A549 (cell line): ENCODE data around the gene CDK4. TPM values are rescaled to one million over a fixed set of nuclear protein-coding genes. Genes with fewer than 3 reads are reported as not detected.

Experiments
- ATAC-seq, 2 experiments: fragments of 200-7000 bp in 1 of 2; fragments of >200 bp in 1 of 2; cut with Nextera tagmentation in 1 of 2; cut with Tn5 transposase in 1 of 2; 3 replicates each; pipeline versions ENCODE4 v1.8.0 to v1.9.1; 2018 to 2020; ENCODE audit warnings: mild to moderate bottlenecking in 1 of 2, moderate library complexity in 1 of 2
- CTCF ChIA-PET: fragments of 300-600 bp; sonication (Branson Sonifier 250); formaldehyde crosslinking; extraction: SDS; loops from one replicate; lab custom pipeline; 2021; ENCODE audit warnings: antibody characterized with exemption, inconsistent platforms; lab: Yijun Ruan, JAX
- POLR2A ChIA-PET: fragments of 350-600 bp; formaldehyde crosslinking; extraction: SDS; loops from one replicate; lab custom pipeline; 2021; ENCODE audit warnings: antibody characterized with exemption, inconsistent platforms; lab: Yijun Ruan, JAX
- DNase-seq, 2 experiments: peaks; one replicate each; pipeline versions ENCODE4 v3.0.0 to v3.0.0-alpha.2; 2011 to 2016; ENCODE audit warnings: low read depth in 1 of 2, low spot score in 1 of 2
- FAIRE-seq: peaks from 2 replicates; lab custom pipeline; 2011; peaks lifted over from hg19 to GRCh38; lab: Jason Lieb, UNC
- H3K27ac ChIP-seq, 2 experiments: fragments of >200 bp; sonication (Bioruptor Twin); formaldehyde crosslinking; 3 replicates each; pipeline ENCODE4 v1.5.1; 2016 to 2017
- H3K4me1 ChIP-seq: fragments of >200 bp; sonication (Bioruptor Twin); formaldehyde crosslinking; 3 replicates; pipeline ENCODE4 v1.6.1; 2016
- H3K4me2 ChIP-seq: fragments of >200 bp; sonication (Bioruptor Twin); formaldehyde crosslinking; 3 replicates; pipeline ENCODE4 v1.6.1; 2016
- H3K4me3 ChIP-seq: fragments of >200 bp; sonication (Bioruptor Twin); formaldehyde crosslinking; 3 replicates; pipeline ENCODE4 v1.5.1; 2016
- H3K9me3 ChIP-seq: fragments of >200 bp; sonication (Bioruptor Twin); formaldehyde crosslinking; 3 replicates; pipeline ENCODE4 v1.6.1; 2016
- CHD4 ChIP-seq: fragments of 200-600 bp; sonication (generic); IDR thresholded peaks from 2 replicates; pipeline ENCODE4 v1.6.1; 2016; ENCODE audit warnings: antibody characterized with exemption, mild to moderate bottlenecking, borderline replicate concordance
- EHF ChIP-seq: fragments of 250-450 bp; sonication (Bioruptor Pico); IDR thresholded peaks from 2 replicates; pipeline ENCODE4 v1.5.0; 2020; ENCODE audit warnings: mild to moderate bottlenecking
- EP300 ChIP-seq, 2 experiments: fragments of >200 bp; sonication (Bioruptor Twin); formaldehyde crosslinking; IDR thresholded peaks; 2 replicates in 1 of 2; 3 replicates in 1 of 2; pipeline ENCODE4 v1.6.1; 2016 to 2017
- GATA3 ChIP-seq: IDR thresholded peaks from 2 replicates; pipeline ENCODE4 v1.6.1; 2012; ENCODE audit warnings: borderline replicate concordance
- HOXB13 ChIP-seq: fragments of 250-450 bp; sonication (Bioruptor Pico); IDR thresholded peaks from 2 replicates; pipeline ENCODE4 v1.5.0; 2020; ENCODE audit warnings: low read depth, mild to moderate bottlenecking, moderate library complexity
- JUN ChIP-seq, 2 experiments: fragments of >200 bp; sonication (Bioruptor Twin); formaldehyde crosslinking; IDR thresholded peaks; 2 replicates in 1 of 2; 3 replicates in 1 of 2; pipeline ENCODE4 v1.6.1; 2016 to 2017
- MYC ChIP-seq: IDR thresholded peaks from 2 replicates; pipeline ENCODE4 v1.6.1; 2012; ENCODE audit warnings: mild to moderate bottlenecking, inconsistent platforms, low read length, improper control_type of control experiment, borderline replicate concordance
- NPAS2 ChIP-seq: fragments of 250-450 bp; sonication (Bioruptor Pico); IDR thresholded peaks from 2 replicates; pipeline ENCODE4 v1.8.0; 2022; ENCODE audit warnings: mild to moderate bottlenecking, moderate library complexity, borderline replicate concordance
- NR3C1 ChIP-seq: fragments of >200 bp; sonication (Bioruptor Twin); formaldehyde crosslinking; IDR thresholded peaks from 3 replicates; pipeline ENCODE4 v1.6.1; 2017
- PHF8 ChIP-seq: fragments of 200-600 bp; sonication (generic); IDR thresholded peaks from 2 replicates; pipeline ENCODE4 v1.6.1; 2016; ENCODE audit warnings: low read depth, mild to moderate bottlenecking, antibody characterized with exemption, moderate library complexity, borderline replicate concordance
- POLR2A ChIP-seq: IDR thresholded peaks from 2 replicates; pipeline ENCODE4 v1.6.1; 2012; ENCODE audit warnings: mild to moderate bottlenecking, low read length
- RAD21 ChIP-seq, 2 experiments: fragments of >200 bp in 1 of 2; sonication (Bioruptor Twin) in 1 of 2; formaldehyde crosslinking in 1 of 2; IDR thresholded peaks in 1 of 2; conservative IDR thresholded peaks in 1 of 2; 2 replicates in 1 of 2; 3 replicates in 1 of 2; pipeline ENCODE4 v1.6.1; 2012 to 2018; ENCODE audit warnings: inconsistent platforms in 1 of 2
- SMC3 ChIP-seq: fragments of >200 bp; sonication (Bioruptor Twin); formaldehyde crosslinking; IDR thresholded peaks from 3 replicates; pipeline ENCODE4 v1.6.1; 2018; ENCODE audit warnings: inconsistent platforms
- TP53 ChIP-seq: fragments of 250-450 bp; sonication (Bioruptor Pico); IDR thresholded peaks from 2 replicates; pipeline ENCODE4 v1.5.0; 2021; ENCODE audit warnings: mild to moderate bottlenecking, moderate library complexity
- WGBS: methylation state at CpG from one replicate; pipeline ENCODE4 v1.1.6; 2017; ENCODE audit errors: missing lambda C conversion rate; 5-methylcytosine and 5-hydroxymethylcytosine counted together
- polyA plus RNA-seq, 4 experiments: library from polyadenylated mRNA; depleted of rRNA in 3 of 4; stranded (reverse); fragments of >200 nt; fragmentation: RNase III in 1 of 4; extraction: RNeasy Plus Mini Kit Qiagen cat#74134 plus additional on column Dnase treatment in 1 of 4; gene quantifications; 2 replicates in 3 of 4; 3 replicates in 1 of 4; pipeline ENCODE4 v1.2.3, GENCODE V29; 2011 to 2017
- TF ChIP-seq, protein P1 (sequence below): fragments of 450-650 bp; IDR thresholded peaks from 2 replicates; pipeline ENCODE4 v1.6.1; 2014; ENCODE audit warnings: antibody characterized with exemption
- TF ChIP-seq, protein P2 (sequence below): IDR thresholded peaks from 2 replicates; pipeline ENCODE4 v1.6.1; 2012
- TF ChIP-seq, protein P3 (sequence below): IDR thresholded peaks from 2 replicates; pipeline ENCODE4 v1.6.1; 2012; ENCODE audit warnings: low read depth, borderline replicate concordance
- TF ChIP-seq, protein P4 (sequence below): fragments of >200 bp; sonication (Bioruptor Twin); formaldehyde crosslinking; IDR thresholded peaks from 3 replicates; pipeline ENCODE4 v1.5.1; 2016
- TF ChIP-seq, protein P5 (sequence below): fragments of >200 bp; sonication (Bioruptor Twin); formaldehyde crosslinking; IDR thresholded peaks from 3 replicates; pipeline ENCODE4 v1.6.1; 2016
- TF ChIP-seq, protein P6 (sequence below): IDR thresholded peaks from 2 replicates; pipeline ENCODE4 v1.6.1; 2012

CDK4 gene
- polyA plus RNA-seq, 2 of the 4 experiments (the other 2 are of a cell fraction), result 226 to 255 TPM

DNA sequence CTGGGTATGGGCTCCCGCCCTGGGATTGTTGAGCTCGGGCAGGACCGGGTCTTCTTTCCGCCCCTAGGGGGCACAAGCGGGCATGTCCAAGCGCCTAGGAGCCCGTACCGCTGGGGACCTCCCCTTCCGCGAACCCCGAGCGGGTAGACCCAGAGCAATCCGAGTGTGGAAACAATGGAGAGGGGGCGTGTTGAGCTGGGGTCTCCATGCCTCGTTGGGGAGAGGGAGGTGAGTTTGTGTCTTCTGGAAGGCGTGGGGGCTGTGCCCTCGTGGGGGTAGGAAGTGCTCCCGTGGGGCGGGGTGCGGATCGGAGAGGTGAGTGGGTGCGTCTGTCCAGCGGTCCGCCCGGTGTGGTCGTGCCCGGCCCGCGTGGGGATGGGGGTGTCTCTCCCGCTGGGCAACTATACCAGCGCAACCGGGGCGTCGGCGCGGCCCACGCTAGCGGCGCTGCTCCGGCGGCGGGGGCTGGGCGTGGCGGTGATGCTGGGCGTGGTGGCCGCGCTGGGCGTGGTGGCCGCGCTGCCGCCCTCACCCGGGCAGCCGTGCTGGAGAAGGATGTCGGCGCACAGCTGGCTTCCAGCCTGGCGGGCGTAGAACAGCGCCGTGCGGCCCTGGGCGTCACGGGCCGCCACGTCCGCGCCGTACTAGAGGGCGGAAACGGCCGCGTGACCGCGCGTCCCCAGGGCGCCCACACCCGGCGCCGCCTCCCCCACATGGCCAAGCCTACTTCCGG is 25.8 kb downstream of the CDK4 start:
- Histone ChIP-seq H3K9me3 (no peaks in the 10 kb centered on the region), H3K4me1 (peaks cover 18% of the 10 kb centered on the region), H3K27ac (peak overlapping the region; percentile 97 to 98), H3K4me2 (peak overlapping the region; percentile 99), H3K4me3 (peak overlapping the region; percentile 96)
- WGBS, result 2% methylated on average over 43 of the region's 79 CpGs
- peak; percentile 87 to 95 for ATAC-seq
- peak; percentile 89 to 97 for DNase-seq
- FAIRE-seq, result peak; percentile 72
- ChIA-PET POLR2A (interaction anchor here (1.0 to 1.9 kb wide), 6 partner anchors 9 to 39 kb away, joined by 3 to 14 read pairs (median 4); partner anchors contain the start of genes CDK4 and TSPAN31), CTCF (interaction anchor here (0.5 to 13.8 kb wide), 28 partner anchors 10 to 544 kb away, joined by 3 to 242 read pairs (median 4); partner anchors contain the start of genes AGAP2, CDK4, DTX3 and OS9)
- TF ChIP-seq POLR2A, result peak; percentile 77
- TF ChIP-seq, protein P1, sequence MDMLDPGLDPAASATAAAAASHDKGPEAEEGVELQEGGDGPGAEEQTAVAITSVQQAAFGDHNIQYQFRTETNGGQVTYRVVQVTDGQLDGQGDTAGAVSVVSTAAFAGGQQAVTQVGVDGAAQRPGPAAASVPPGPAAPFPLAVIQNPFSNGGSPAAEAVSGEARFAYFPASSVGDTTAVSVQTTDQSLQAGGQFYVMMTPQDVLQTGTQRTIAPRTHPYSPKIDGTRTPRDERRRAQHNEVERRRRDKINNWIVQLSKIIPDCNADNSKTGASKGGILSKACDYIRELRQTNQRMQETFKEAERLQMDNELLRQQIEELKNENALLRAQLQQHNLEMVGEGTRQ, result peak; percentile 34; the same call in 1 of the 2 replicates
- peak; percentile 25; the same call in 1 of the 2 replicates for TF ChIP-seq GATA3
- TF ChIP-seq EHF (CRISPR knock-in tag), result no peak
- TF ChIP-seq, protein P2, sequence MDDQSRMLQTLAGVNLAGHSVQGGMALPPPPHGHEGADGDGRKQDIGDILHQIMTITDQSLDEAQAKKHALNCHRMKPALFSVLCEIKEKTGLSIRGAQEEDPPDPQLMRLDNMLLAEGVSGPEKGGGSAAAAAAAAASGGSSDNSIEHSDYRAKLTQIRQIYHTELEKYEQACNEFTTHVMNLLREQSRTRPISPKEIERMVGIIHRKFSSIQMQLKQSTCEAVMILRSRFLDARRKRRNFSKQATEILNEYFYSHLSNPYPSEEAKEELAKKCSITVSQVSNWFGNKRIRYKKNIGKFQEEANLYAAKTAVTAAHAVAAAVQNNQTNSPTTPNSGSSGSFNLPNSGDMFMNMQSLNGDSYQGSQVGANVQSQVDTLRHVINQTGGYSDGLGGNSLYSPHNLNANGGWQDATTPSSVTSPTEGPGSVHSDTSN, result no peak
- TF ChIP-seq EP300 (IDR thresholded peaks at IDR 0.05), result no peak
- TF ChIP-seq, protein P3, sequence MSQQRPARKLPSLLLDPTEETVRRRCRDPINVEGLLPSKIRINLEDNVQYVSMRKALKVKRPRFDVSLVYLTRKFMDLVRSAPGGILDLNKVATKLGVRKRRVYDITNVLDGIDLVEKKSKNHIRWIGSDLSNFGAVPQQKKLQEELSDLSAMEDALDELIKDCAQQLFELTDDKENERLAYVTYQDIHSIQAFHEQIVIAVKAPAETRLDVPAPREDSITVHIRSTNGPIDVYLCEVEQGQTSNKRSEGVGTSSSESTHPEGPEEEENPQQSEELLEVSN, result peak; percentile 94
- peak in 1 of 2 experiments; percentile 75; a peak in 2 of 5 replicates for TF ChIP-seq JUN (IDR thresholded peaks at IDR 0.05)
- peak; percentile 42 to 52; a peak in 3 of 5 replicates for TF ChIP-seq RAD21 (conservative IDR thresholded peaks at IDR 0.05 in 1 of 2, IDR thresholded peaks at IDR 0.05 in 1 of 2)
- peak; percentile 45; the same call in 2 of the 3 replicates for TF ChIP-seq SMC3
- TF ChIP-seq MYC, result peak; percentile 65; the same call in 1 of the 2 replicates
- no peak for TF ChIP-seq NR3C1
- TF ChIP-seq TP53 (CRISPR knock-in tag), result peak; percentile 18; the same call in 1 of the 2 replicates
- TF ChIP-seq, protein P4, sequence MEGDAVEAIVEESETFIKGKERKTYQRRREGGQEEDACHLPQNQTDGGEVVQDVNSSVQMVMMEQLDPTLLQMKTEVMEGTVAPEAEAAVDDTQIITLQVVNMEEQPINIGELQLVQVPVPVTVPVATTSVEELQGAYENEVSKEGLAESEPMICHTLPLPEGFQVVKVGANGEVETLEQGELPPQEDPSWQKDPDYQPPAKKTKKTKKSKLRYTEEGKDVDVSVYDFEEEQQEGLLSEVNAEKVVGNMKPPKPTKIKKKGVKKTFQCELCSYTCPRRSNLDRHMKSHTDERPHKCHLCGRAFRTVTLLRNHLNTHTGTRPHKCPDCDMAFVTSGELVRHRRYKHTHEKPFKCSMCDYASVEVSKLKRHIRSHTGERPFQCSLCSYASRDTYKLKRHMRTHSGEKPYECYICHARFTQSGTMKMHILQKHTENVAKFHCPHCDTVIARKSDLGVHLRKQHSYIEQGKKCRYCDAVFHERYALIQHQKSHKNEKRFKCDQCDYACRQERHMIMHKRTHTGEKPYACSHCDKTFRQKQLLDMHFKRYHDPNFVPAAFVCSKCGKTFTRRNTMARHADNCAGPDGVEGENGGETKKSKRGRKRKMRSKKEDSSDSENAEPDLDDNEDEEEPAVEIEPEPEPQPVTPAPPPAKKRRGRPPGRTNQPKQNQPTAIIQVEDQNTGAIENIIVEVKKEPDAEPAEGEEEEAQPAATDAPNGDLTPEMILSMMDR, result peak; percentile 82
- TF ChIP-seq, protein P5, sequence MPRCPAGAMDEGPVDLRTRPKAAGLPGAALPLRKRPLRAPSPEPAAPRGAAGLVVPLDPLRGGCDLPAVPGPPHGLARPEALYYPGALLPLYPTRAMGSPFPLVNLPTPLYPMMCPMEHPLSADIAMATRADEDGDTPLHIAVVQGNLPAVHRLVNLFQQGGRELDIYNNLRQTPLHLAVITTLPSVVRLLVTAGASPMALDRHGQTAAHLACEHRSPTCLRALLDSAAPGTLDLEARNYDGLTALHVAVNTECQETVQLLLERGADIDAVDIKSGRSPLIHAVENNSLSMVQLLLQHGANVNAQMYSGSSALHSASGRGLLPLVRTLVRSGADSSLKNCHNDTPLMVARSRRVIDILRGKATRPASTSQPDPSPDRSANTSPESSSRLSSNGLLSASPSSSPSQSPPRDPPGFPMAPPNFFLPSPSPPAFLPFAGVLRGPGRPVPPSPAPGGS, result peak; percentile 72; the same call in 2 of the 3 replicates
- TF ChIP-seq PHF8, result peak; percentile 86; the same call in 1 of the 2 replicates
- TF ChIP-seq HOXB13 (CRISPR knock-in tag), result peak; percentile 14; the same call in 1 of the 2 replicates
- TF ChIP-seq NPAS2 (CRISPR knock-in tag), result peak; percentile 50; the same call in 1 of the 2 replicates
- TF ChIP-seq, protein P6, sequence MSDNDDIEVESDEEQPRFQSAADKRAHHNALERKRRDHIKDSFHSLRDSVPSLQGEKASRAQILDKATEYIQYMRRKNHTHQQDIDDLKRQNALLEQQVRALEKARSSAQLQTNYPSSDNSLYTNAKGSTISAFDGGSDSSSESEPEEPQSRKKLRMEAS, result peak; percentile 77
- TF ChIP-seq CHD4, result no peak
